KMS-11 (cell line): ENCODE measurements around the gene LAMA2.

Source experiments
- H2AFZ ChIP-seq: fragments of 200-600 bp; sonication (generic); 2 replicates; pipeline ENCODE4 v1.6.1; 2016; ENCODE audit warnings: antibody characterized with exemption, mixed run types, low read depth
- H3K27ac ChIP-seq: fragments of 200-600 bp; sonication (generic); 2 replicates; pipeline ENCODE4 v1.6.1; 2016; ENCODE audit warnings: mild to moderate bottlenecking, mixed run types
- H3K27me3 ChIP-seq: fragments of 200-600 bp; sonication (generic); 2 replicates; pipeline ENCODE4 v1.6.1; 2017; ENCODE audit warnings: mild to moderate bottlenecking, low read depth, mixed run types, moderate library complexity; ENCODE audit not compliant: insufficient read depth
- H3K36me3 ChIP-seq: fragments of 200-600 bp; sonication (generic); 2 replicates; pipeline ENCODE4 v1.6.1; 2017; ENCODE audit warnings: mild to moderate bottlenecking, mixed run types; ENCODE audit not compliant: insufficient read depth
- H3K4me1 ChIP-seq: fragments of 200-600 bp; sonication (generic); 2 replicates; pipeline ENCODE4 v1.6.1; 2016; ENCODE audit warnings: mild to moderate bottlenecking, low read depth, mixed run types; ENCODE audit not compliant: poor library complexity, severe bottlenecking
- H3K4me2 ChIP-seq: fragments of 200-600 bp; sonication (generic); 2 replicates; pipeline ENCODE4 v1.7.0; 2016; ENCODE audit warnings: mild to moderate bottlenecking, mixed run types
- H3K4me3 ChIP-seq: fragments of 200-600 bp; sonication (generic); IDR thresholded peaks from 2 replicates; pipeline ENCODE4 v1.6.1; 2017; ENCODE audit warnings: low read depth, low read length, mixed read lengths; ENCODE audit not compliant: insufficient read depth
- H3K79me2 ChIP-seq: fragments of 200-600 bp; sonication (generic); 2 replicates; pipeline ENCODE4 v1.6.1; 2016; ENCODE audit warnings: low read depth, mixed run types; ENCODE audit not compliant: insufficient read depth
- H3K9ac ChIP-seq: fragments of 200-600 bp; sonication (generic); 2 replicates; pipeline ENCODE4 v1.6.1; 2016; ENCODE audit warnings: mild to moderate bottlenecking, mixed run types
- H4K20me1 ChIP-seq: fragments of 200-600 bp; sonication (generic); 2 replicates; pipeline ENCODE4 v1.6.1; 2016; ENCODE audit warnings: mild to moderate bottlenecking, mixed run types; ENCODE audit not compliant: insufficient read depth
- TF ChIP-seq, protein P1 (sequence below): fragments of 200-600 bp; sonication (generic); conservative IDR thresholded peaks from 2 replicates; pipeline ENCODE4 v1.6.1; 2017; ENCODE audit warnings: low read depth, mild to moderate bottlenecking, antibody characterized with exemption, low read length, moderate library complexity, mixed read lengths

The LAMA2 gene

DNA sequence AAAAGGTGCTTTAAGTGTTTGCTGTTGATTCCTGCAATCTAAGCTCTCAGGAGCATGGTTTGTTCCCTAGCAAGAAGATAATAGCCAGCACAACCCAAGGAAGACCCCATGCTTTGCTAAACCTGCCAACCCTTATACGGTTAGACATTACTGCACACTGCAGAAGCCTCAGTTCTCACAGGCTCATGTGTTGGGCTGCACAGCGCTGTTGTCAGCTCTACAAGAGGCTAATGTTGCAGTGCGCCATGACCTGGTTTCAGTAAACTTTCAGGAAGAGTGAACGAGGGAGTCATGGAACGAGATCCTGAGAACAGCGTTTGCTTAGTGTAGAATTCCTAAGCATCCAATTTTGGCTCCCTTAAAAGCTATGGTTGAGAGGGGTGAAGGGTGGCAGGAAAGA, 608.5 kb downstream of the LAMA2 start:
- Histone ChIP-seq H3K27ac (peak overlapping the region; percentile 96), H3K27me3 (no peaks in the 10 kb centered on the region), H3K9ac (peak overlapping the region; percentile 76; the same call in 1 of the 2 replicates), H3K36me3 (no peaks in the 10 kb centered on the region), H3K4me1 (peaks cover 31% of the 10 kb centered on the region), H3K79me2 (no peaks in the 10 kb centered on the region), H2AFZ (peak overlapping the region; percentile 87), H3K4me3 (no peak overlapping the region), H3K4me2 (peak overlapping the region; percentile 87), H4K20me1 (no peaks in the 10 kb centered on the region)
- TF ChIP-seq, protein P1, sequence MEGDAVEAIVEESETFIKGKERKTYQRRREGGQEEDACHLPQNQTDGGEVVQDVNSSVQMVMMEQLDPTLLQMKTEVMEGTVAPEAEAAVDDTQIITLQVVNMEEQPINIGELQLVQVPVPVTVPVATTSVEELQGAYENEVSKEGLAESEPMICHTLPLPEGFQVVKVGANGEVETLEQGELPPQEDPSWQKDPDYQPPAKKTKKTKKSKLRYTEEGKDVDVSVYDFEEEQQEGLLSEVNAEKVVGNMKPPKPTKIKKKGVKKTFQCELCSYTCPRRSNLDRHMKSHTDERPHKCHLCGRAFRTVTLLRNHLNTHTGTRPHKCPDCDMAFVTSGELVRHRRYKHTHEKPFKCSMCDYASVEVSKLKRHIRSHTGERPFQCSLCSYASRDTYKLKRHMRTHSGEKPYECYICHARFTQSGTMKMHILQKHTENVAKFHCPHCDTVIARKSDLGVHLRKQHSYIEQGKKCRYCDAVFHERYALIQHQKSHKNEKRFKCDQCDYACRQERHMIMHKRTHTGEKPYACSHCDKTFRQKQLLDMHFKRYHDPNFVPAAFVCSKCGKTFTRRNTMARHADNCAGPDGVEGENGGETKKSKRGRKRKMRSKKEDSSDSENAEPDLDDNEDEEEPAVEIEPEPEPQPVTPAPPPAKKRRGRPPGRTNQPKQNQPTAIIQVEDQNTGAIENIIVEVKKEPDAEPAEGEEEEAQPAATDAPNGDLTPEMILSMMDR: no peak

DNA sequence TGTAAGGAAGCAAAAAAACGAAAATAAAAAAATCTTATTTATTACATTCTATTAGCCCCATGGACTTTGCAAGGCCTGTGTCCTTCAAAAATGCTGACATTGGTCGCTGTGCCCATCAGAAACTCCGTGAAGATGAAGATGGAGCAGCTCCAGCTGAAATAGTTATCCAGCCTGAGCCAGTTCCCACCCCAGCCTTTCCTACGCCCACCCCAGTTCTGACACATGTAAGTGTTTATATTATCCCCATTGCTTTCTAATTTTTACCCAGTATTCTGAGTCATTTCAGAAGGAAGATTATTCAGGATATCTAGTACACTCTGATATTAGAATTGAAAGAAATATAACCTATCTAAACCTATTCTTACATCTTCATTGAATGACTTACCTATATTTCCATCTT, 609.3 kb downstream of the LAMA2 start:
- H3K27ac ChIP-seq: no peak overlapping the region
- no peaks in the 10 kb centered on the region for H3K27me3 ChIP-seq
- H2AFZ ChIP-seq: no peak overlapping the region
- no peak overlapping the region for H3K4me2 ChIP-seq
- TF ChIP-seq, protein P1: no peak
- H4K20me1 ChIP-seq: no peaks in the 10 kb centered on the region
- no peaks in the 10 kb centered on the region for H3K36me3 ChIP-seq
- H3K79me2 ChIP-seq: no peaks in the 10 kb centered on the region
- peaks cover 31% of the 10 kb centered on the region for H3K4me1 ChIP-seq
- no peak overlapping the region for H3K9ac ChIP-seq
- no peak overlapping the region for H3K4me3 ChIP-seq

DNA sequence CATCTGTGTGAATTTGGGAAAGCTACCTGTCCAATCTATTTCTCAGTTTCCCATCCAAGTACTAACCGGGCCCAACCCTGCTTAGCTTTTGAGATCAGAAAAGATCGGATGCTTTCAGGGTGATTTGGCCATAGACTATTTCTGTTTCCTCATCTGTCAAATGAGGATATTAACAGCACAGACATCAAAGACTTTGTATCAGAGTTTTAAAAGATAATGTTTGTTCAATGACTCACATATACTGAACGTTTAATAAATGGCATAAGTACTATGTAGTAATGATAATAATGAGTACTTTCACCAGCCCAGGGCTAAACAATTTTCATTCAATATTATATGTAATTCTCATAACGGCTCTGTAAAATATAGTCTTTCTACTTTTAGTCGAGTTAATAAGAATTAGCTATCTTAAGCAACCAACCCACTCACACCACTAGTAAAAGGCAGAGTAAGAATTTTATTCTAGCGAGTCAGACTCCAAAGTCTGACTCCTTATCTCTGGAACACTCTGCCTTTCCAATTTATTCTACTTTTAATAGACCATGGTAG, 610.5 kb downstream of the LAMA2 start:
- TF ChIP-seq, protein P1: no peak
- Histone ChIP-seq H3K36me3 (no peaks in the 10 kb centered on the region), H3K9ac (no peak overlapping the region), H3K4me2 (no peak overlapping the region), H3K27me3 (no peaks in the 10 kb centered on the region), H3K27ac (no peak overlapping the region), H3K4me1 (peaks cover 31% of the 10 kb centered on the region), H2AFZ (no peak overlapping the region), H3K79me2 (no peaks in the 10 kb centered on the region), H3K4me3 (no peak overlapping the region), H4K20me1 (no peaks in the 10 kb centered on the region)

DNA sequence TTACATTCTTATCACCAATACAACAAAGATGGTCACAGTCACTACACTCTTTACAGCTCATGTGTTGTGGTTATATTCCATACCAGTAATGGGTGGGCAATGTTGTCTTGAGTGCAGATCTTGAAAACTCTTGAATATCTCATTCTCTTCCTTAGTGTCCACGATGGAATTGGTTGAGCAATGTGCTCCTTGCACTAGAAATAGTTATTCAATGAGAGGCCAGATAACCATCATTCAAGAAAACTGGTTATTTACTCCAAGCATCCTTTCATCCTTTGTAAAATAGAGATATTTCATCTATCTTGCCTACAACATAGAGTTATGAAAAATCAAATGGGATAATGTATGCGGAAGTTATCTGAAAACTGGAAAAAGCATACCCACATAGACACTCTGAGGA, 611.2 kb downstream of the LAMA2 start:
- TF ChIP-seq, protein P1: no peak
- H2AFZ ChIP-seq: no peak overlapping the region
- no peaks in the 10 kb centered on the region for H4K20me1 ChIP-seq
- no peak overlapping the region for H3K4me3 ChIP-seq
- H3K36me3 ChIP-seq: no peaks in the 10 kb centered on the region
- no peak overlapping the region for H3K9ac ChIP-seq
- peaks cover 28% of the 10 kb centered on the region for H3K4me1 ChIP-seq
- H3K27ac ChIP-seq: no peak overlapping the region
- H3K79me2 ChIP-seq: no peaks in the 10 kb centered on the region
- H3K4me2 ChIP-seq: no peak overlapping the region
- no peaks in the 10 kb centered on the region for H3K27me3 ChIP-seq
